GM23248 (cell line): ENCODE measurements around the gene SH3PXD2A.

ENCODE experiments used
- EZH2 ChIP-seq: fragments of 200-600 bp; sonication (generic); IDR thresholded peaks from 2 replicates; pipeline ENCODE4 v1.6.1; 2018; ENCODE audit warnings: antibody characterized with exemption, mild to moderate bottlenecking; ENCODE audit not compliant: insufficient read depth, poor library complexity, severe bottlenecking
- EZH2phosphoT487 ChIP-seq: fragments of 200-600 bp; sonication (generic); IDR thresholded peaks from 2 replicates; pipeline ENCODE4 v1.6.1; 2018; ENCODE audit warnings: antibody characterized with exemption, moderate library complexity, mild to moderate bottlenecking, low read depth; ENCODE audit not compliant: insufficient read depth

DNA sequence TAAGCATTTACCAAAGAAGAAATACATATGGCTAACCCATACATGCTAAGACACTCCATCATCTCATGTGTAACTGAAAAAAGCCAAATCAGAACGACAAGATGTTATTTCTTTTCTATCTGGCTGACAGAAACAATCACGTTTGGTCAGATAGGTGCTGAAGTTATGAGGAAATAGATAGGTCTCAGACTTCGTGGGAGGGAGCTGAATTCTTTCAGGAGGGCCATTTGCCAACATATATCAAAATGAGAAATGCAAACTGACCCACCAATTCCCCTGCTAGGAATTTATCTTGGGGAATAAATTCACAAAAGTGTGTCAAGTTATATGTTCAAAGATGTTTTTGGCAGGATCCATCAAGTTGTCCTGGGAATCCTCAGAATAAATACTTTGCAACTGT lies 32.6 kb downstream of the SH3PXD2A start:
- TF ChIP-seq EZH2phosphoT487, result no peak
- TF ChIP-seq EZH2, result no peak
